HepG2 (cell line): ENCODE results near the gene KIAA0930. TPM values are rescaled to one million over a fixed set of nuclear protein-coding genes. Genes with fewer than 3 reads are reported as not detected.
A peak's percentile ranks its signal among the peaks of the same experiment; 100 is the strongest.

Experiments
- KDM1A ChIP-seq: IDR thresholded peaks from 2 replicates; pipeline ENCODE4 v1.6.1; 2016; ENCODE audit warnings: missing compliant biosample characterization
- RCOR2 ChIP-seq: IDR thresholded peaks from 2 replicates; pipeline ENCODE4 v1.6.1; 2016; ENCODE audit warnings: missing biosample characterization, missing genetic modification reagents
- ZC3H13 ChIP-seq: sonication (generic); formaldehyde crosslinking; IDR thresholded peaks from 2 replicates; pipeline ENCODE4 v1.8.1; 2023; ENCODE audit warnings: mild to moderate bottlenecking, missing genetic modification reagents, moderate library complexity
- ZFP1 ChIP-seq: IDR thresholded peaks from 2 replicates; pipeline ENCODE4 v1.6.1; 2016
- ZNF124 ChIP-seq: sonication (generic); formaldehyde crosslinking; IDR thresholded peaks from 2 replicates; pipeline ENCODE4 v1.4.0; 2020; ENCODE audit warnings: missing genetic modification reagents
- ZNF143 ChIP-seq: sonication (generic); formaldehyde crosslinking; IDR thresholded peaks from 2 replicates; pipeline ENCODE4 v1.4.0; 2020; ENCODE audit warnings: missing genetic modification reagents
- ZNF768 ChIP-seq: sonication (generic); formaldehyde crosslinking; IDR thresholded peaks from 2 replicates; pipeline ENCODE4 v1.4.0; 2020; ENCODE audit warnings: missing genetic modification reagents
- polyA plus RNA-seq, 8 experiments: library from polyadenylated mRNA; depleted of rRNA in 3 of 8; stranded (reverse) in 7 of 8; unstranded in 1 of 8; fragments of >200 nt; fragmentation: Illumina TruSeq in 4 of 8; extraction: Trizol in 4 of 8; gene quantifications; 2 replicates each; pipeline versions ENCODE4 v1.2.1 to v1.2.3, GENCODE V29; 2011 to 2016; ENCODE audit warnings: low read depth in 4 of 8, missing spikeins in 1 of 8, mixed read lengths in 1 of 8; ENCODE audit not compliant: insufficient read depth in 1 of 8
- total RNA-seq, 5 experiments: library from RNA; depleted of rRNA; stranded (reverse); fragments of >200 nt; fragmentation: Illumina TruSeq; extraction: Trizol; gene quantifications; 2 replicates each; pipeline ENCODE4 v1.2.3, GENCODE V29; 2016; ENCODE audit warnings: low read depth in 1 of 5
- TF ChIP-seq, protein P1 (sequence below): sonication (generic); formaldehyde crosslinking; conservative IDR thresholded peaks from 2 replicates; pipeline ENCODE4 v1.8.0; 2022; ENCODE audit warnings: missing genetic modification reagents
- TF ChIP-seq, protein P2 (sequence below), 2 experiments: fragments of 450-650 bp in 1 of 2; sonication (generic) in 1 of 2; formaldehyde crosslinking in 1 of 2; IDR thresholded peaks; 2 replicates each; pipeline versions ENCODE4 v1.6.1 to v1.8.0; 2016 to 2022; ENCODE audit warnings: antibody characterized with exemption in 1 of 2, mild to moderate bottlenecking in 1 of 2, missing genetic modification reagents in 1 of 2
- TF ChIP-seq, protein P3 (sequence below): sonication (generic); formaldehyde crosslinking; IDR thresholded peaks from 2 replicates; pipeline ENCODE4 v1.4.0; 2020; ENCODE audit warnings: missing genetic modification reagents

The KIAA0930 gene
- total and polyA plus RNA-seq, 2 of the 13 experiments (the other 11 are each of a cell fraction or from before 2014, with no cell fraction given) = 27.0 to 38.2 TPM

DNA sequence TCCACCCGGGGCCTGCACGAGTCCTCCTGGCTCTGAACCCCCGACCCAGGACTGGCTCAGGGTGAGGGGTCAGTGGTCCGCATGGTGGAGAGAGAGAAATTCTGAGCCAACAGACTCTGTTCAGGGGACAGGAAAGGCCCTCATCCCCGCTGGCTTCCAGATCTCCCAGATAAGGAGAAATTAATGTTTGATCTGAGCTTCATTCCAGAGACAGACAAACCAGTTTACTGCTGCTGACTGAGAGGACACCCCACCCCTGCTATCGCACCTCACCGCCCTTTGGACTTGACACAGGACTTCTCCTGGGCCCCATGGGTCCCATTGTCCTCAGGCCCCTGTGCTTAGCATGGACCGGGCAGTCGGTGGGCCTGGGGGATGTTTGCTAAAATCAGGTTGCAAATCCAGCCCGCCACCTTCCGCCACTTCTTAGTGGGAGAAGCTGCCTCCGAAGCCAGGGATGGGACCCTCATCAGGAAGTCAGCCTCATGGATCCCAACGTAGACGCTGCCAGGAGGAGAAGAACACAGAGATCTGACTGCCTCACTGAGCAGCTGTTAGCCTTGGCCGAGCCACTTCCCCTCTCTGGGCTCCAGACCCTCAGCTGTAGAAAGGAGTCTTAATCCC, 32.9 kb upstream of the KIAA0930 start (continued):
- TF ChIP-seq ZC3H13 (no peak), KDM1A (no peak), ZNF124 (CRISPR knock-in tag) (peak; percentile 91; the same call in 1 of the 2 replicates), ZFP1 (CRISPR knock-in tag) (peak; percentile 65; the same call in 1 of the 2 replicates), RCOR2 (peak; percentile 86), ZNF143 (CRISPR knock-in tag) (0 out of 2 replicates have a peak, but pooled peaks have one; percentile 15), ZNF768 (CRISPR knock-in tag) (peak; percentile 49; the same call in 1 of the 2 replicates)
- TF ChIP-seq, protein P1, sequence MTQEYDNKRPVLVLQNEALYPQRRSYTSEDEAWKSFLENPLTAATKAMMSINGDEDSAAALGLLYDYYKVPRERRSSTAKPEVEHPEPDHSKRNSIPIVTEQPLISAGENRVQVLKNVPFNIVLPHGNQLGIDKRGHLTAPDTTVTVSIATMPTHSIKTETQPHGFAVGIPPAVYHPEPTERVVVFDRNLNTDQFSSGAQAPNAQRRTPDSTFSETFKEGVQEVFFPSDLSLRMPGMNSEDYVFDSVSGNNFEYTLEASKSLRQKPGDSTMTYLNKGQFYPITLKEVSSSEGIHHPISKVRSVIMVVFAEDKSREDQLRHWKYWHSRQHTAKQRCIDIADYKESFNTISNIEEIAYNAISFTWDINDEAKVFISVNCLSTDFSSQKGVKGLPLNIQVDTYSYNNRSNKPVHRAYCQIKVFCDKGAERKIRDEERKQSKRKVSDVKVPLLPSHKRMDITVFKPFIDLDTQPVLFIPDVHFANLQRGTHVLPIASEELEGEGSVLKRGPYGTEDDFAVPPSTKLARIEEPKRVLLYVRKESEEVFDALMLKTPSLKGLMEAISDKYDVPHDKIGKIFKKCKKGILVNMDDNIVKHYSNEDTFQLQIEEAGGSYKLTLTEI (CRISPR knock-in tag) = no peak
- TF ChIP-seq, protein P2, sequence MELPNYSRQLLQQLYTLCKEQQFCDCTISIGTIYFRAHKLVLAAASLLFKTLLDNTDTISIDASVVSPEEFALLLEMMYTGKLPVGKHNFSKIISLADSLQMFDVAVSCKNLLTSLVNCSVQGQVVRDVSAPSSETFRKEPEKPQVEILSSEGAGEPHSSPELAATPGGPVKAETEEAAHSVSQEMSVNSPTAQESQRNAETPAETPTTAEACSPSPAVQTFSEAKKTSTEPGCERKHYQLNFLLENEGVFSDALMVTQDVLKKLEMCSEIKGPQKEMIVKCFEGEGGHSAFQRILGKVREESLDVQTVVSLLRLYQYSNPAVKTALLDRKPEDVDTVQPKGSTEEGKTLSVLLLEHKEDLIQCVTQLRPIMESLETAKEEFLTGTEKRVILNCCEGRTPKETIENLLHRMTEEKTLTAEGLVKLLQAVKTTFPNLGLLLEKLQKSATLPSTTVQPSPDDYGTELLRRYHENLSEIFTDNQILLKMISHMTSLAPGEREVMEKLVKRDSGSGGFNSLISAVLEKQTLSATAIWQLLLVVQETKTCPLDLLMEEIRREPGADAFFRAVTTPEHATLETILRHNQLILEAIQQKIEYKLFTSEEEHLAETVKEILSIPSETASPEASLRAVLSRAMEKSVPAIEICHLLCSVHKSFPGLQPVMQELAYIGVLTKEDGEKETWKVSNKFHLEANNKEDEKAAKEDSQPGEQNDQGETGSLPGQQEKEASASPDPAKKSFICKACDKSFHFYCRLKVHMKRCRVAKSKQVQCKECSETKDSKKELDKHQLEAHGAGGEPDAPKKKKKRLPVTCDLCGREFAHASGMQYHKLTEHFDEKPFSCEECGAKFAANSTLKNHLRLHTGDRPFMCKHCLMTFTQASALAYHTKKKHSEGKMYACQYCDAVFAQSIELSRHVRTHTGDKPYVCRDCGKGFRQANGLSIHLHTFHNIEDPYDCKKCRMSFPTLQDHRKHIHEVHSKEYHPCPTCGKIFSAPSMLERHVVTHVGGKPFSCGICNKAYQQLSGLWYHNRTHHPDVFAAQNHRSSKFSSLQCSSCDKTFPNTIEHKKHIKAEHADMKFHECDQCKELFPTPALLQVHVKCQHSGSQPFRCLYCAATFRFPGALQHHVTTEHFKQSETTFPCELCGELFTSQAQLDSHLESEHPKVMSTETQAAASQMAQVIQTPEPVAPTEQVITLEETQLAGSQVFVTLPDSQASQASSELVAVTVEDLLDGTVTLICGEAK (IDR thresholded peaks at IDR 0.05) = no peak
- TF ChIP-seq, protein P2 (CRISPR knock-in tag; IDR thresholded peaks at IDR 0.05) = no peak; the same call in none of the 2 replicates
- TF ChIP-seq, protein P3, sequence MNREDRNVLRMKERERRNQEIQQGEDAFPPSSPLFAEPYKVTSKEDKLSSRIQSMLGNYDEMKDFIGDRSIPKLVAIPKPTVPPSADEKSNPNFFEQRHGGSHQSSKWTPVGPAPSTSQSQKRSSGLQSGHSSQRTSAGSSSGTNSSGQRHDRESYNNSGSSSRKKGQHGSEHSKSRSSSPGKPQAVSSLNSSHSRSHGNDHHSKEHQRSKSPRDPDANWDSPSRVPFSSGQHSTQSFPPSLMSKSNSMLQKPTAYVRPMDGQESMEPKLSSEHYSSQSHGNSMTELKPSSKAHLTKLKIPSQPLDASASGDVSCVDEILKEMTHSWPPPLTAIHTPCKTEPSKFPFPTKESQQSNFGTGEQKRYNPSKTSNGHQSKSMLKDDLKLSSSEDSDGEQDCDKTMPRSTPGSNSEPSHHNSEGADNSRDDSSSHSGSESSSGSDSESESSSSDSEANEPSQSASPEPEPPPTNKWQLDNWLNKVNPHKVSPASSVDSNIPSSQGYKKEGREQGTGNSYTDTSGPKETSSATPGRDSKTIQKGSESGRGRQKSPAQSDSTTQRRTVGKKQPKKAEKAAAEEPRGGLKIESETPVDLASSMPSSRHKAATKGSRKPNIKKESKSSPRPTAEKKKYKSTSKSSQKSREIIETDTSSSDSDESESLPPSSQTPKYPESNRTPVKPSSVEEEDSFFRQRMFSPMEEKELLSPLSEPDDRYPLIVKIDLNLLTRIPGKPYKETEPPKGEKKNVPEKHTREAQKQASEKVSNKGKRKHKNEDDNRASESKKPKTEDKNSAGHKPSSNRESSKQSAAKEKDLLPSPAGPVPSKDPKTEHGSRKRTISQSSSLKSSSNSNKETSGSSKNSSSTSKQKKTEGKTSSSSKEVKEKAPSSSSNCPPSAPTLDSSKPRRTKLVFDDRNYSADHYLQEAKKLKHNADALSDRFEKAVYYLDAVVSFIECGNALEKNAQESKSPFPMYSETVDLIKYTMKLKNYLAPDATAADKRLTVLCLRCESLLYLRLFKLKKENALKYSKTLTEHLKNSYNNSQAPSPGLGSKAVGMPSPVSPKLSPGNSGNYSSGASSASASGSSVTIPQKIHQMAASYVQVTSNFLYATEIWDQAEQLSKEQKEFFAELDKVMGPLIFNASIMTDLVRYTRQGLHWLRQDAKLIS (CRISPR knock-in tag) = no peak
